HEK293T (cell line): Measurements from ENCODE around the gene UBE2U.

Experiments used
- FOXM1 ChIP-seq: fragments of 450-650 bp; IDR thresholded peaks from 2 replicates; pipeline ENCODE4 v1.6.1; 2017; ENCODE audit warnings: mild to moderate bottlenecking, borderline replicate concordance
- SP1 ChIP-seq: fragments of 450-650 bp; IDR thresholded peaks from 2 replicates; pipeline ENCODE4 v1.6.1; 2017

GRCh38 chr1:64167176-64167575, 36.2 kb upstream of the UBE2U start:
- TF ChIP-seq SP1, result no peak
- no peak for TF ChIP-seq FOXM1
